ENCODE data around the gene WDR27.

DNA sequence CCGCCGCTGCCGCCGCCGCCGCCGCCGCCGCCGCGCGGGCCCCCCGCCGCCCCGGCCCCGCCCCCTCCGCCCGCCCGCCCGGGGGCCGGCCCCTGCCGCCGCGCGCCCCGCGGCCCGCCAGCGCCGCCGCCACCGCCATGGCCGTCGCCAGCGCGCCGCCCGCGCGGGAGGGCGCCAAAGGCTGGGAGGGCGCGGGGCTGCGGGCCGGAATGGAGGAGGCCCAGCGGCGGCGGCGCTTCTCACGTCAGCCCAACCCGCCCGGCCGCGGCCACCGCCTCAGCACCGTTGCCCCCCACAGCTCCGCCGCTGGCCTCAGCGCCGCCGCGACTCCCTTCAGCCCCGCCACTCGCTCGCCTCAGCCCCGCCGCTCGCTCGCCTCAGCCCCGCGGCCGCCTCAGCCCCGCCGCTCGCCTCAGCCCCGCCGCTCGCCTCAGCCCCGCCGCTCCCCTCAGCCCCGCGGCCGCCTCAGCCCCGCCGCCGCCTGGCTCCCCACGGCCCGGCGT lies 22.2 kb upstream of the WDR27 start:
- TF ChIP-seq YY1 (IDR thresholded peaks at IDR 0.05; ENCODE audit: low read depth, low read length), result peak; percentile 71
- no peak; the same call in 1 of the 2 replicates for TF ChIP-seq GATAD2B (conservative IDR thresholded peaks at IDR 0.05; ENCODE audit: low read depth)
